Measurements from ENCODE around the gene LPAR1.
"Not testable (repeated sequence)": the region's sequence is repeated elsewhere in the genome, so short reads cannot be mapped to it uniquely, and the experiment has no call there.

Gene LPAR1, protein sequence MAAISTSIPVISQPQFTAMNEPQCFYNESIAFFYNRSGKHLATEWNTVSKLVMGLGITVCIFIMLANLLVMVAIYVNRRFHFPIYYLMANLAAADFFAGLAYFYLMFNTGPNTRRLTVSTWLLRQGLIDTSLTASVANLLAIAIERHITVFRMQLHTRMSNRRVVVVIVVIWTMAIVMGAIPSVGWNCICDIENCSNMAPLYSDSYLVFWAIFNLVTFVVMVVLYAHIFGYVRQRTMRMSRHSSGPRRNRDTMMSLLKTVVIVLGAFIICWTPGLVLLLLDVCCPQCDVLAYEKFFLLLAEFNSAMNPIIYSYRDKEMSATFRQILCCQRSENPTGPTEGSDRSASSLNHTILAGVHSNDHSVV

DNA sequence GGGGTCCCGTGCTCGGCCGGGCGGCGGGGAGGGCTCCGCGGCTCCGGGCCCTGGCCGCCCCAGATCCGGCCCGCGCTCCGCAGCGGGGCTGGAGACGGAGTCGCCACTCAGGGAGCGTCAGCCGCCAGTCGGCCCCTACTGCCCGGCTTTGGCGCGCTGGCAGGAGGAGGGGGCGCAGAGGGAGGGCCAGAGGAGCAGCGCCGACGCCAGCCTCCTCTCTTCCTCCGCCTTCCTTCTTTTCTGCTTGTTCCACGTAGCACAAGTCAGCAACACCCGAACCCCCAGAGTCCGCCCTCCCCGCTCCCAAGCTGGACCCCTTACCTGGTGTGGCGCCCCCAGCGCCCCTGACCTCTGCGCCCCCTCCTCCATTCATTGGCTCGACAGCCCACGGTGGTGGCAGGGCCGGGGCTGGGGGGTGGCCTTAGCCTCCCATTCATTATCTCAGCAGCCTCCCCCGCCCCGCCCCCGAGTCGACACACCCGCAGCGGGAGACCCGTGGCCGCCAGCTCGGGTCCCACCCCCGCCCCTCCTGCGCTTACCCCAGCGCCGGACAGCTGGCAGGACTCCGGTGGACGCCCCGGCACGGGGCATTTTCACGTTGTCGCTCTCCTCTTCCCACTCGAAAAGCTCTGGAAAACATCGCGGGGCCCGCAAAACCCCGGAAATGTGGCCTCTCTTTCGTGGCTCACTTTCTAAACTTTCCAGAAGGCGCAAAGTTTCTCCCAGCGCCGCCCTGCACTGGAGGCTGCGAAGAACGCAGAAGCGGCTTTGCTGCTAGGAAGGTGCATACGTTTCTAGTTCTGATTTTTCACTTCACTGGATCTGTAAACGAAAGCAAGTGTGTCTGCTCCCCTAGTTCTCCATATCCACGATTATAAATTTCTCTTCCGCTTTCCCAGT is at the start of gene LPAR1:
Gene LPAR1 (minus strand): TSS at position 140 of the 900 bp plus-strand sequence. CDS start 66,353 bp downstream, outside the sequence.
- no peak for DNase-seq (ENCODE audit: low read depth in 2 of 2)

- no peak for DNase-seq (ENCODE audit: low read depth in 2 of 2)
These were observed 40.2 kb upstream of the LPAR1 start for GRCh38 chr9:111078391-111079038.

- DNase-seq (ENCODE audit: low read depth in 2 of 2) = no peak
These were observed 38.2 kb upstream of the LPAR1 start for GRCh38 chr9:111076519-111076918.

- no peak for DNase-seq (ENCODE audit: low read depth in 2 of 2)
These were observed 37.8 kb upstream of the LPAR1 start for GRCh38 chr9:111076042-111076441.

DNA sequence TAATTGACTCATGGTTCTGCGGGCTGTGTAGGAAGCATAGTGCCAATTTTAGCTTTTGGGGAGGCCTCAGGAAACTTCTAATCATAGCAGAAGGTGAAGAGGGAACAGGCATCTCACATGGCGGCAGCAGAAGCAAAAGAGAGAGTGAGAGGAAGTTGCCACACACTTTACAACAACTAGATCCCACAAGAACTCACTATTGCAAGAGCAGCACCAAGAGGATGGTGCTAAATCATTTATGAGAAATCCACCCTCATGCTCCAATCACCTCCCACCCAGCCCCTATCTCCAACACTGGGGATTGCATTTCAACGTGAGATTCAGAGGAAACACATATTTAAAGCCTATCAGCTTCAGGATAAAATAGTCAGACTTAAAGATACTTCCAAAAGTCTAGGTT is 36.1 kb upstream of the LPAR1 start:
- DNase-seq (ENCODE audit: low read depth in 2 of 2) = no peak

GRCh38 chr9:111069183-111069582 is 30.9 kb upstream of the LPAR1 start:
- DNase-seq (ENCODE audit: low read depth in 2 of 2) = no peak

DNA sequence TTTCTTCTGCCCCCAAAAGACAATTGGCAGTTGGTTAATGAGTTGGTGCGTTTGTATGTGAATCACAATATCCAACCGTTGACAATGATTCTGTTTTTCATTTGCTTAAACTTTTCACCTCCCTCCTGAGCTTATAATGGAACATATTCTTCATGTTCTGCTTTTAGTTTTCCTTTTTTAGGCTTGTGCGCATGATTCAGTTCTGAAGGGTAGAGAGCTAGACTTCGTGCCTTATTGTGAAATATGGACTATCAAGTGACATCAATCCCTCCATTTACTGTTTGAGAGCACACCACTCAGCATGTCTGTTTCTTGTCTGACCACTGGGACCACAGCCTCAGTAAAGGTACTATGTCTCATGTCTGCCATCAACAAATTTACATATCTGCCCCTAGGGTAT is 30.5 kb upstream of the LPAR1 start:
- no peak for DNase-seq (ENCODE audit: low read depth in 2 of 2)

DNA sequence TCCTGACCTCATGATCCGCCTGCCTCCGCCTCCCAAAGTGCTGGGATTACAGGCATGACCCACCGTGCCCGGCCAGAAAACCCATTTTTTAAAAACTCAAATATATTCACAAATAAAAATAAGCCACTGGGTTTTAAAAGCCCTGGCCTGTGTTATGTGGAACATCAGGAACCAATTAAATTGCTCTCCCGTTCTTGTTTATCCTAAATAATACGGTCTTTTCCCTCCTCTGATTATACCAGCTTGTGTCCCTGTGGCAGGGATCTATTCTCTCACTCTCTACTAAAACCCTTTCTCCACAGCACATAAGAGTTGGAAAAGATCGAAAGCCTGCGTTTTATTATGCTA is 30.1 kb upstream of the LPAR1 start:
- DNase-seq (ENCODE audit: low read depth in 2 of 2) = no peak

- no peak for DNase-seq (ENCODE audit: low read depth in 2 of 2)
These were observed 28.2 kb upstream of the LPAR1 start for GRCh38 chr9:111066468-111066867.

DNA sequence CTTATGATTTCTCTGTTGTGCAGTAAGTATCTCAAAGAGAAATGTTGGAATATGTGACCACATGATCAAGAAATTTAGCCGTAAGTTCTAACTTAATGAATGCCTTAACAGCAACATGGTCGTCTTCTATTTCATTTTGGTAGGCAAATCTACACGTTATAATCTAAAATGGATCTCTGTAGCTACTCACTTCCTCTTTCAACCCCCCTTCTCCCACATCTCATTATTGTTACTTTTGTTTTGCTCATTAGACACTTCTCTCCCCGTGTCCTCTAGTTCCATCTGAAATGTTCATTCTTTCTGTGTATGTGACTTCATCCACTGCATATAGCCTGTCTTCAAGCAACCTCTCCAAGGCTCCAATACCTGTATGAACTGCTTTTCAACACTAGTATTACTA is 27.1 kb upstream of the LPAR1 start:
- no peak for DNase-seq (ENCODE audit: low read depth in 2 of 2)

DNA sequence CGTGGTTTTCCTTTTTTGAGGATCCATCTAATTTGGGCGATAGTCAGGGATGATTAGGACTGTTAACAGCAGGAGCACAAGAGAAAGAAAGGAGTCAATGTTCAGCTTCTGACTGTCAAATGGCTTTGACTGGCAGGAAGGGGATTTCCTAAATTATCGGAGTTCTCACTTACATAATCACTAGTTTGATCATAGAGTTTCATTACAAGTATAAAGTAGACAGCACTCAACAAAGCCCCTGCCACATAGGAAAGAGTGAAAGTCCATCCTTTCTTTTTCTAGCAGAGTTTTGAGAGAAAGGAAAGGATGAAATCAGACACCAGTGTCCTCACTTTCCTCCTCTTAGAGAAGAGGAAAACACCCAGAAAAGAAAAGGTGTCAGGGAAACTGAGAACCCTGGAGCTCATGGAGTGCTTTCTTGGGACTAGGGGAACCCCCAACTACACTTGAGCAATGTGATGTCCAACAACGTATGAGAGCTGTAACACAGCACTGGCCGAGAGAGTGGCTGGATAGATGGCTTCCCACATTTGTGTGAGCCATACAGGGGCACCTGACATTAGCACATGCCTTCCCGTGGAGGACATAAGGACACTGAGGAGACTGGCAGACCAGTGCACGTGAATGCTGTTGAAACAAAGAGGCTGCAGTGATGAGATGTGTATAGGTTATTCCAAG is 26.0 kb upstream of the LPAR1 start:
- DNase-seq (ENCODE audit: low read depth in 2 of 2) = no peak

DNA sequence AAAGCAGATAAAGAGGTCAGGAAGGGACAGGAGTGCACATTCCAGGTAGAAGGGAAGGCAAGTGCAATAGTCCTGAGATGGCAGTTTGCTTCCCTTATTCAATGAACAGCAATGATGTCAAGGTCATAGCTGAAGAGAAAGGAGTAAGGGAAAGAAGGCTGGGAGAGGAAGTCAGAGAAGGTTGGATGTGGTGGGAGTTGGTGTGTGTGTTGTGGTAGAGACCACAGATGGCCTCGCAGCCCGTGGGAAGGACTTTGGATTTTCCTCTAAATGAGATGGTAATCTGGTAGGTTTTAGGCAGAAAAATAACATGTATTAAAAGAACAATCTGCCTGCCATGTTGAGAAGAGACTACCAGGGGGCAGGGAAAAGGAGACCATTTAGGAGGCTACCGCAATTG is 25.1 kb upstream of the LPAR1 start:
- DNase-seq (ENCODE audit: low read depth in 2 of 2) = no peak

DNA sequence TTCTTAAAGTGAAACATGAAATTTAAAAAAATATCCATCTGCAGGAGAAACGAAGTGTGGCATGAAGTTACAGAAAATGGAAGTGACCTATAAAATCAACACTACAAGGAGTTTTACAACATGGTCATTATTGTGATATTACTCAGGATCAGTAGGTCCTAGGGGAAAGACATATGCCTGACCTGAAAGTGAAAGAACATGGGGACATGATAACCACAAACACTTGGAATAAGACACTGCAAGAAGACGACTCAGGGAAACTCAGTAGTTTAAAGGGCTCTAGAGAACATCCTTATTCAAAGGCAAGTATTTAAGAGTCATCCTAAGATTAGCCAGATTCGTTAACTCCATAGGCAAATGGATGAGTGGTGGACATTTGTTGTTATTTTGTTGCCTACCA is 19.9 kb upstream of the LPAR1 start:
- DNase-seq (ENCODE audit: low read depth in 2 of 2) = no peak

DNA sequence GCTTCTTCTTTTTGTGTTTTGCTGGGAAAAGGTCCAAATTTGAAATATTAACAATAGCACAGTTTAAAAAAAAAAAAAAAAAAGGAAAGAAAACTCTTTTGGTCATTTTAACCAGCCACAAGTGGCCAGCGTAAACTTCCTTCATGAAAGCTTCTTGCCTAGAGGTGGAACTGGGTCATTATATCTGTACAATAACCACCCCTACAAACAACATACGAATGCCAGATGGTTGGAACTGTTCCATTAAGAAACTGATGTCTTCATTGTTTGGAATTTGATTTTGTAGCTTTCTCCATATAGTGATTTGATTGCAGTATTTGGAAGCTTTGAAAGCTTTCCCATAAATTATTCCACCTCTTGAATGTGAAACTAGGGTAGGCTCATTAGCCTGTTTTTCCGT is 18.3 kb upstream of the LPAR1 start:
- DNase-seq (ENCODE audit: low read depth in 2 of 2) = no peak

- DNase-seq (ENCODE audit: low read depth in 2 of 2) = no peak
These were observed 14.5 kb upstream of the LPAR1 start for GRCh38 chr9:111052791-111053190.

DNA sequence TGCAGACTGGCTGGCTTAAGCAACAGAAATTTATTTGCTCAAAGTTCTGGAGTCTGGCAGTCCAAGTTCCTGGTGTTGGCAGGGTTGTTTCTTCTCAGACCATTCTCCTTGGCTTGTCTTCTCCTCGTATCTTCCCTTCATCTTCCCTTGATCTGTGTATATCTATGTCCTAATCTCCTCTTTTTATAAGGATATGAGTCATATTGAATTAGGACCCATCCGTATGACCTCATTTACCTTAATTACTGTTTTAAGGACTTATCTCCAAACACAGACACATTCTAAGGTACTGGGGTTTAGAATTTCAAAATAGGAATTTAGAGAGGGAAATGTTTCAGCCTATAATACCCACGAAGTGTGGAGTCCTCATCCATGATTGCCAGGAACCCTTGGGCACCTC is 13.1 kb upstream of the LPAR1 start:
- no peak for DNase-seq (ENCODE audit: low read depth in 2 of 2)

DNA sequence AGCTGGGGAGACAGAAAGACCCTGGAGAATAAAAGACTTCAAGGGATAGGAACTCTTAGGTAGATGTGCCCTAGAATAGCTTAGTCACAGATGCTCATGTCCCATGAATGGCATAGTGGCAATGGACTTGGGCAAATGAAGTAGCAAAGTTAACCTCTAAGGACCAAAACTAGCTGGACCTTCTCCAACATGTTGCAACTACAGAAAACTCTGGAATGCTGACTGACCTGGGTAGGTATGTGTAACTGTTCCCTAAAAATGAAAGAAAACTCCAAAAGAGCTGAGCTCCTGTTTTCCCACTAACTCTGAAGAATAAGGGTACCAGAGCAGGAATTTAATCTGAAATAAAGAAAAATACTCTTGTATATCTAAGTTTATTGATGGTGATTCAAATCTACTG is 12.5 kb upstream of the LPAR1 start:
- DNase-seq (ENCODE audit: low read depth in 2 of 2) = no peak

DNA sequence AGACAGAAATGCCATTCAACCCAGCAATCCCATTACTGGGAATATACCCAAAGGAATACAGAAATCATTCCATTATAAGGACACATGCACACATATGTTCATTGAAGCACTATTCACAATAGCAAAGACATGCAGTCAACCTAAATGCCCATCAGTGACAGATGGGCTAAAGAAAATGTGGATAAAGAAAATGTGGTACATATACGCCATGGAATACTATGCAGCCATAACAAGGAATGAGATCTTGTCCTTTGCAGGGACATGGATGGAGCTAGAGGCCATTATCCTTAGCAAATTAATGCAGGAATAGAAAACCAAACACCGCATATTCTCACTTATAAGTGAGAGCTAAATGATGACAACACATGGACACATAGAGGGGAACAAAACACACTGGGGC is 9.0 kb upstream of the LPAR1 start:
- DNase-seq (ENCODE audit: low read depth in 2 of 2) = not testable (repeated sequence)

DNA sequence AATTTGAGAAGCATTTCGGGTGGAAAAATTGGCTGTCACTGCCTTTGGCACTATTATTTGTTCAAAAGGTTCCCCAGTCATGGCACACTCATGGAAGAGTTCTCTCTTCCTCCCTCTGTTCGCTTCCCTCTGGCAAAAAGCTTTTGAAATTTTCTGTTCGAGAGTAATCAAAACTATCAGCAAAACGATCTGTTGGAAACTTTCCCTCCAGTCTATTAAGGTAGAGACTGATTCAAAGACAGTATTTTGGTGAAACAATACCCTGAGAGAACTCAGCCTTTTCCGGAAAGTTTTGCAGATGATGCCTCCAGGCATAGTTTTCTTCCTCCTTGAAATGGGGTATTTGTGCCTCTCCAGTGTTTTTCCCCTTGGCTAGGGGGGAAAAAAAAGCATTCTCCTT is 3.6 kb upstream of the LPAR1 start:
- no peak for DNase-seq (ENCODE audit: low read depth in 2 of 2)

GRCh38 chr9:111040494-111040893 is 2.2 kb upstream of the LPAR1 start:
- no peak for DNase-seq (ENCODE audit: low read depth in 2 of 2)

DNA sequence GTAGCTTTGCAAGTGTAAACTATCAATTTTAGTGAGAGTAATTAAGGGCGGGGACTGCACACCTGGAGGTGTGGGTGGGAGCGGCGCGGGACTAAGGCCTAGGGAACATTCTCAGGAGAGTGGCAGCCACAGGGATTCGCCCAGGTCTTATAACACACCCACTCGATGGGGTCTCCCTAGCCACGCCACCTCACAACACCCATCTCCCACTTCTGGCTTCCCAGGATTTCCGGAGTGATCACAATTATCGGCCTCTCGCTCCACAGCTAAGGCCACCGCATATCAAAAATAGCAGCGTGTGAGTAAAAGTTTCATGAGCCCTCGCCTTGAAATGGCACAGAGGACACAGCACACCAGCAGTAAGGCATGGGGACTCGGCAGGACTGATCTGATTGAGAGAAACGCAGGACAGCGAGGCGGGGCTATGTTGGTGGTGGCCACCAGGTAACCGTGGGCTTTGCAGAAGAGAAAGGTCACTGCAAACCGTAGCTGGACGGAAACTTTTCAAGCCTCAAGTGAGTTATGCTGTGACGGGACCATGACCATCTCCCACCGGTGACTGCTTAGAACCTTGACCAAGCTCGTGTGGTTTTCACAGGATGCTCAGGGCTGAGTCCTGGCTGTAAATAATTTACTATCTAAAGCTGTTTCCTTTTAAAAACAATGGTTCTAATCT is 1.1 kb upstream of the LPAR1 start:
- DNase-seq (ENCODE audit: low read depth in 2 of 2) = no peak
